ENCODE data around the gene SRGAP3. TPM values are rescaled to one million over a fixed set of nuclear protein-coding genes. Genes with fewer than 3 reads are reported as not detected.

The SRGAP3 gene
- total and polyA plus RNA-seq, 7 experiments from 2014 or later: 1.4 to 6.0 (median 4.6) TPM

- Histone ChIP-seq H3K36me3 (ENCODE audit: control insufficient read depth in 2 of 3, insufficient read depth in 3 of 3, low read length in 3 of 3) (no peaks in the 10 kb centered on the region), H3K27ac (ENCODE audit: low read depth, low read length) (no peak overlapping the region), H3K4me1 (ENCODE audit: control insufficient read depth in 2 of 2, insufficient read depth in 2 of 2, low read length in 2 of 2) (no peaks in the 10 kb centered on the region), H3K27me3 (ENCODE audit: control insufficient read depth in 2 of 2, insufficient read depth in 2 of 2, low read length in 2 of 2) (no peaks in the 10 kb centered on the region), H3K9me3 (ENCODE audit: control insufficient read depth in 2 of 3, low read length in 3 of 3) (no peaks in the 10 kb centered on the region), H3K4me3 (ENCODE audit: low read length) (no peak overlapping the region)
- DNase-seq (no peak), ATAC-seq (no peak)
- ChIA-PET POLR2A (no interaction called here), CTCF (no interaction called here)
- peaks cover 4 to 19% (median 9%) of the 10 kb centered on the region in 5 donors for H3K27me3 Mint-ChIP-seq
- peaks cover 0 to 12% (median 3%) of the 10 kb centered on the region in 11 donors for H3K9me3 Mint-ChIP-seq
- intact Hi-C loops (cut with micrococcal nuclease): no loop called here
- no peak overlapping the region for H3K27ac Mint-ChIP-seq
- no peak overlapping the region for H3K4me3 Mint-ChIP-seq
- peaks cover 0 to 4% (median 0%) of the 10 kb centered on the region in 7 donors for H3K4me1 Mint-ChIP-seq
- peaks cover 0 to 14% (median 8%) of the 10 kb centered on the region in 5 donors for H3K36me3 Mint-ChIP-seq
These were observed 106.3 kb downstream of the SRGAP3 start for GRCh38 chr3:9143184-9143583.

DNA sequence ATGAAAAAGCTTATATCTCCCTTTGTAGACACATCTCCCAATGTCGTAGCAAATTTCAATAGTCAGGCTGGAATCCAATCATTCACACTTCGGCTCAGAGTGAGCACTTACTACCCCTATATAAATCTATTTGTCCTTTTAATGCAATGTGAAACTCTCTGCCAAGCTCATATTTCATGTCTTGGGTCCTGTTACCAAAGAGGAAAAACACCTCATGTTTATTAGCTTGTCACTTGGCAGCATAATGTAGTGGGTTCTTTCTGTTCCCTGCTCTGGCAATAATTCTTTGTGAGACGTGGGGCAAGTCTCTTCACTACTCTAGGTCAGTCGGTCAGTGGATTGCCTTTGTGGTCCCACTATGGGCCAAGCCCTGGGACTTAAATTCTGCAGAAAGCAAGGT, 107.1 kb downstream of the SRGAP3 start:
- no peak overlapping the region for H3K27ac ChIP-seq (ENCODE audit: low read depth, low read length)
- H3K36me3 ChIP-seq (ENCODE audit: control insufficient read depth in 2 of 3, insufficient read depth in 3 of 3, low read length in 3 of 3): no peaks in the 10 kb centered on the region
- ChIA-PET POLR2A (no interaction called here), CTCF (no interaction called here)
- Mint-ChIP-seq H3K9me3 (peaks cover 0 to 12% (median 3%) of the 10 kb centered on the region in 11 donors), H3K4me1 (peaks cover 0 to 4% (median 0%) of the 10 kb centered on the region in 7 donors), H3K36me3 (peaks cover 0 to 14% (median 8%) of the 10 kb centered on the region in 5 donors), H3K4me3 (no peak overlapping the region), H3K27ac (no peak overlapping the region), H3K27me3 (peaks cover 11 to 26% (median 17%) of the 10 kb centered on the region in 5 donors)
- H3K4me3 ChIP-seq (ENCODE audit: low read length): no peak overlapping the region
- intact Hi-C loops (cut with micrococcal nuclease): no loop called here
- no peaks in the 10 kb centered on the region for H3K9me3 ChIP-seq (ENCODE audit: control insufficient read depth in 2 of 3, low read length in 3 of 3)
- H3K4me1 ChIP-seq (ENCODE audit: control insufficient read depth in 2 of 2, insufficient read depth in 2 of 2, low read length in 2 of 2): no peaks in the 10 kb centered on the region
- DNase-seq (no peak), ATAC-seq (no peak)
- H3K27me3 ChIP-seq (ENCODE audit: control insufficient read depth in 2 of 2, insufficient read depth in 2 of 2, low read length in 2 of 2): no peaks in the 10 kb centered on the region

- H3K4me1 ChIP-seq (ENCODE audit: control insufficient read depth in 2 of 2, insufficient read depth in 2 of 2, low read length in 2 of 2): no peaks in the 10 kb centered on the region
- no peak overlapping the region for H3K4me3 ChIP-seq (ENCODE audit: low read length)
- Mint-ChIP-seq H3K27ac (no peak overlapping the region), H3K27me3 (peaks cover 15 to 31% (median 22%) of the 10 kb centered on the region in 5 donors), H3K9me3 (peaks cover 0 to 12% (median 3%) of the 10 kb centered on the region in 11 donors), H3K4me1 (peaks cover 0 to 4% (median 0%) of the 10 kb centered on the region in 7 donors), H3K4me3 (no peak overlapping the region), H3K36me3 (peaks cover 0 to 14% (median 8%) of the 10 kb centered on the region in 5 donors)
- DNase-seq (no peak), ATAC-seq (no peak)
- CTCF ChIA-PET: no interaction called here
- POLR2A ChIA-PET: no interaction called here
- H3K9me3 ChIP-seq (ENCODE audit: control insufficient read depth in 2 of 3, low read length in 3 of 3): no peaks in the 10 kb centered on the region
- no peak overlapping the region for H3K27ac ChIP-seq (ENCODE audit: low read depth, low read length)
- intact Hi-C loops (cut with micrococcal nuclease): no loop called here
- H3K27me3 ChIP-seq (ENCODE audit: control insufficient read depth in 2 of 2, insufficient read depth in 2 of 2, low read length in 2 of 2): no peaks in the 10 kb centered on the region
- no peaks in the 10 kb centered on the region for H3K36me3 ChIP-seq (ENCODE audit: control insufficient read depth in 2 of 3, insufficient read depth in 3 of 3, low read length in 3 of 3)
These were observed 107.5 kb downstream of the SRGAP3 start for GRCh38 chr3:9141928-9142289.

DNA sequence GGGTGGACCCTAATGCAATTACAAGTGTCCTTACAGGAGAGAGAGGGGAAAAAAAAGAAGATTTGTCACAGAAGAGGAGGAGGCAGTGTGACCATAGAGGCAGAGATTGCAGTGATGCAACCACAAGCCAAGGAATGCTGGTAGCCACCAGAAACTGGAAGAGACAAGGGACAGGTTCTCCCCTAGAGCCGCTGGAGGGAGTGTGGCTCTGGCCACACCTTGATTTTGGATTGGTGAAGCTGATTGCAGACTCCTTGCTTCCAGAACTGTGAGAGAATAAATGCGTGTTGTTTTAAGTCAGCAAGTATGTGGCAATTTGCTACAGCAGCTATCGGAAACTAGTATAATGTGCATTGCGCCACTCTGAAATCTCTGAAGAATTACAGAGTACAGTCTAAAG, 110.1 kb downstream of the SRGAP3 start:
- CTCF ChIA-PET: no interaction called here
- no peak overlapping the region for H3K4me3 ChIP-seq (ENCODE audit: low read length)
- no peaks in the 10 kb centered on the region for H3K9me3 ChIP-seq (ENCODE audit: control insufficient read depth in 2 of 3, low read length in 3 of 3)
- DNase-seq (no peak), ATAC-seq (no peak)
- peaks cover 21 to 43% (median 28%) of the 10 kb centered on the region in 5 donors for H3K27me3 Mint-ChIP-seq
- no peak overlapping the region for H3K27ac ChIP-seq (ENCODE audit: low read depth, low read length)
- H3K4me3 Mint-ChIP-seq: no peak overlapping the region
- peaks cover 0 to 8% (median 1%) of the 10 kb centered on the region in 11 donors for H3K9me3 Mint-ChIP-seq
- peaks cover 0 to 4% (median 0%) of the 10 kb centered on the region in 7 donors for H3K4me1 Mint-ChIP-seq
- POLR2A ChIA-PET: no interaction called here
- no peaks in the 10 kb centered on the region for H3K4me1 ChIP-seq (ENCODE audit: control insufficient read depth in 2 of 2, insufficient read depth in 2 of 2, low read length in 2 of 2)
- no peak overlapping the region for H3K27ac Mint-ChIP-seq
- intact Hi-C loops (cut with micrococcal nuclease): no loop called here
- no peaks in the 10 kb centered on the region for H3K36me3 ChIP-seq (ENCODE audit: control insufficient read depth in 2 of 3, insufficient read depth in 3 of 3, low read length in 3 of 3)
- no peaks in the 10 kb centered on the region for H3K27me3 ChIP-seq (ENCODE audit: control insufficient read depth in 2 of 2, insufficient read depth in 2 of 2, low read length in 2 of 2)
- H3K36me3 Mint-ChIP-seq: peaks cover 0 to 8% (median 8%) of the 10 kb centered on the region in 5 donors

GRCh38 chr3:9137676-9138075, 111.8 kb downstream of the SRGAP3 start:
- no peaks in the 10 kb centered on the region for H3K9me3 ChIP-seq (ENCODE audit: control insufficient read depth in 2 of 3, low read length in 3 of 3)
- no peak overlapping the region for H3K4me3 Mint-ChIP-seq
- DNase-seq (no peak), ATAC-seq (no peak)
- no peaks in the 10 kb centered on the region for H3K36me3 ChIP-seq (ENCODE audit: control insufficient read depth in 2 of 3, insufficient read depth in 3 of 3, low read length in 3 of 3)
- H3K9me3 Mint-ChIP-seq: peaks cover 0 to 8% (median 0%) of the 10 kb centered on the region in 11 donors
- no peak overlapping the region for H3K27ac ChIP-seq (ENCODE audit: low read depth, low read length)
- POLR2A ChIA-PET: no interaction called here
- intact Hi-C loops (cut with micrococcal nuclease): no loop called here
- H3K27ac Mint-ChIP-seq: no peak overlapping the region
- peaks cover 0 to 8% (median 8%) of the 10 kb centered on the region in 5 donors for H3K36me3 Mint-ChIP-seq
- H3K4me3 ChIP-seq (ENCODE audit: low read length): no peak overlapping the region
- peaks cover 21 to 39% (median 28%) of the 10 kb centered on the region in 5 donors for H3K27me3 Mint-ChIP-seq
- H3K4me1 ChIP-seq (ENCODE audit: control insufficient read depth in 2 of 2, insufficient read depth in 2 of 2, low read length in 2 of 2): no peaks in the 10 kb centered on the region
- peaks cover 0 to 4% (median 0%) of the 10 kb centered on the region in 7 donors for H3K4me1 Mint-ChIP-seq
- CTCF ChIA-PET: no interaction called here
- no peaks in the 10 kb centered on the region for H3K27me3 ChIP-seq (ENCODE audit: control insufficient read depth in 2 of 2, insufficient read depth in 2 of 2, low read length in 2 of 2)

GRCh38 chr3:9136746-9137465, 112.5 kb downstream of the SRGAP3 start:
- Histone ChIP-seq H3K4me3 (ENCODE audit: low read length) (no peak overlapping the region), H3K27ac (ENCODE audit: low read depth, low read length) (no peak overlapping the region), H3K36me3 (ENCODE audit: control insufficient read depth in 2 of 3, insufficient read depth in 3 of 3, low read length in 3 of 3) (no peaks in the 10 kb centered on the region), H3K4me1 (ENCODE audit: control insufficient read depth in 2 of 2, insufficient read depth in 2 of 2, low read length in 2 of 2) (no peaks in the 10 kb centered on the region), H3K27me3 (ENCODE audit: control insufficient read depth in 2 of 2, insufficient read depth in 2 of 2, low read length in 2 of 2) (no peaks in the 10 kb centered on the region), H3K9me3 (ENCODE audit: control insufficient read depth in 2 of 3, low read length in 3 of 3) (no peaks in the 10 kb centered on the region)
- Mint-ChIP-seq H3K27ac (no peak overlapping the region), H3K4me1 (peaks cover 0 to 4% (median 0%) of the 10 kb centered on the region in 7 donors), H3K27me3 (peaks cover 21 to 39% (median 28%) of the 10 kb centered on the region in 5 donors), H3K9me3 (peaks cover 0 to 8% (median 0%) of the 10 kb centered on the region in 11 donors), H3K4me3 (peak overlapping the region in 6 of 10 donors; percentile 59 to 76 (median 63)), H3K36me3 (peaks cover 0 to 8% (median 8%) of the 10 kb centered on the region in 5 donors)
- POLR2A ChIA-PET: no interaction called here
- DNase-seq (no peak), ATAC-seq (no peak)
- intact Hi-C loops (cut with micrococcal nuclease): no loop called here
- CTCF ChIA-PET: interaction anchor here (0.8 kb wide), 1 partner anchor 9 kb away, joined by 3 read pairs; no protein-coding TSS in a partner anchor
